Activated CD4-positive, alpha-beta T cell treated with anti-CD3 and anti-CD28 coated beads, Interleukin-2, amount 50 U/mL, for 16 hours (primary cell): Measurements from ENCODE around the gene HOXB6.

Source experiments
- DNase-seq: peaks from one replicate; pipeline ENCODE4 v3.0.0-alpha.2; 2020

The HOXB6 gene

DNA sequence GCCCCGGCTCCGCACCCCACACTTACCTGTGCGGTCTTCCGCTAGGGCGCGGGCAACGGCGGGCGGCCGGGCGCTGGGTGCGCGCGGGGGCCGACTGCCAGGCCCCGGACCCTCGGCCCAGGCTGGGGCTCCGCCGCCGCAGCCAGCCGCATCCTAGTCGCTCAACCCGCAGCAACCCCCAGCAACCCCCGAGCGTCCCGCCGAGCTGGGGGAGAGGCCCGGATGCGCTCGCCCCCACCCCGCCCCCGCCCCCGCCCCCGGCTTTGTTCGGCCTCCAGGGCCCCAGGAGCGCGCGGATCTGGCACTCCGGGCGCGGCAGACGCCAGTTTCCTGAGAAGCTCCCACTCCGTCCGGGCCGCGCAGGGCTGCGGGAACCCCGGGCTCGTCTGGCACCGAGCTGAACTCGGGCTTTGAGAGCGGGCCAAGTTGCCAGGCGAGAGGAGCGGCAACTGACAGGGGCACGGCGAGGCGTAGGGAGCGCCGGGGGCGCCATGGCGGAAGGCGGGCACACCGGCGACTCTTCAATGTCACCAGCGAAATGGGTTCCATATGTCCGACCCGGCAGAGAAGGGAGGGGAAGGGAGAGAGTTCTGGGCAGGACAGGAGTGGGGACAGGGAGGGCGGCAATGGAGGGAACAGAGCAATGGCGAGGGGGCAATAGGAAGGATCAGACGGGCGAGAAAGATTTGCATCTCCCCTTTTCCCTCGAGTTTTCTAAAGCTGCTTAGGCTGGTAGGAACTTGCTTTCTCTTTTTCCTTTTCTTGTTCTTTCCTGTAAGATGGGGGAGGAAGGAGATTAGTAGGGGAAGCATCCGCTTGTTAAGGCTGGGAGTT is 40.4 kb downstream of the HOXB6 start:
- no peak for DNase-seq

DNA sequence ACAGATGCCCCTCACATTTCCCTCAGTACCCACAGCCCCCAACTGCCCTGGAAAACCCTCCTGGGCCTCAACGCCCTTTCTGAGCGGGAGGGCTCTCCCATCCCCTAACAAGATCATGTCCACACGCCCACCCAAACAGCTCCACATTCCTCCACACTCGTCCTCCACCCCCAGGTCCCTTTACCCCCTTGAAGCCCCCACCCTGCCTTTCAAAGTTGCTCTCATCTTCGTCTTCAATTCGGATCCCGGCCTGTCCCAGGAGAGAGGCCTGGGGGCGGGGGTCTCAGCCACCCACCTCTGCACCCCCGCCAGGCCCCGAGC is 41.0 kb downstream of the HOXB6 start:
- DNase-seq, result no peak

DNA sequence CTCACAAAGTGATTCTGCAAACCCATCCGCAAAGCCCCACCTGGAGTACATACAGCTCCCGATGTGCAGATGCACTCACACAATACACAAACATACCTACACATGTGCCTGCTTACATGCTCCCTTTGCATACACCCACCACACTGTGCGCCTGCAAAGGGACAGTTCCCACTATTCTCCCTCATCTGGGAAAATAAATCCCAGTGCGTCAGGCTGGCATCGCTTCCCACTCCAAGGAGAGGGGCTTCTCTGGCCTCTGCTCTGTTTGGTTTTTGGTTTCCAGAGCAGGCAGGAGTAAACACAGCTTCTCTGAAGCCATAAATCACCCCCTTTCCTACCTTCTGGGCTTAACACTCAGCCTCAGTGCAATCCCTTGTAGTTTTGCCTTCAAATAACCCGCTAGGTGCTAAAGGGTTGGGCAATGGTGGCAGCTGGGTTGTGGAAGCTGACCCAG is 41.4 kb downstream of the HOXB6 start:
- DNase-seq, result no peak

DNA sequence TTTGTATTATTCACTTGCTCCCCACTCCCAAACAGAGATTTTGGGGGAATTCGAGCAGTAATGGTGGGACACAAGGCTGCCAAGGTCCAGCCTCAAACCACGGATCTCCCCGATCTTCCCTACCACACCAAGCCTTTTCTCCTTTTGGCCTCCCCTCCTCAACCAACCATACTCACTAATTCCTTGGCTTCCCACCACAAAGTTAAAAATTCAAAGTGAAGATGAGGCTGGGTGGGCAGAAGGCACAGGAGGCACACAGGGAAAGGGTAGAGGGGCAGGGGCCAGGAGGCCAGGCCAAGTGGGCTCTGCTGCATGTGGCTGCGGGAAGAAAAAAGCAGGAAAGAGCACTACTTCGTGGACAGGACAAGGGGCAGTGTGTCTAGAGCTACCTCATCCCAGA is 41.9 kb downstream of the HOXB6 start:
- no peak for DNase-seq

DNA sequence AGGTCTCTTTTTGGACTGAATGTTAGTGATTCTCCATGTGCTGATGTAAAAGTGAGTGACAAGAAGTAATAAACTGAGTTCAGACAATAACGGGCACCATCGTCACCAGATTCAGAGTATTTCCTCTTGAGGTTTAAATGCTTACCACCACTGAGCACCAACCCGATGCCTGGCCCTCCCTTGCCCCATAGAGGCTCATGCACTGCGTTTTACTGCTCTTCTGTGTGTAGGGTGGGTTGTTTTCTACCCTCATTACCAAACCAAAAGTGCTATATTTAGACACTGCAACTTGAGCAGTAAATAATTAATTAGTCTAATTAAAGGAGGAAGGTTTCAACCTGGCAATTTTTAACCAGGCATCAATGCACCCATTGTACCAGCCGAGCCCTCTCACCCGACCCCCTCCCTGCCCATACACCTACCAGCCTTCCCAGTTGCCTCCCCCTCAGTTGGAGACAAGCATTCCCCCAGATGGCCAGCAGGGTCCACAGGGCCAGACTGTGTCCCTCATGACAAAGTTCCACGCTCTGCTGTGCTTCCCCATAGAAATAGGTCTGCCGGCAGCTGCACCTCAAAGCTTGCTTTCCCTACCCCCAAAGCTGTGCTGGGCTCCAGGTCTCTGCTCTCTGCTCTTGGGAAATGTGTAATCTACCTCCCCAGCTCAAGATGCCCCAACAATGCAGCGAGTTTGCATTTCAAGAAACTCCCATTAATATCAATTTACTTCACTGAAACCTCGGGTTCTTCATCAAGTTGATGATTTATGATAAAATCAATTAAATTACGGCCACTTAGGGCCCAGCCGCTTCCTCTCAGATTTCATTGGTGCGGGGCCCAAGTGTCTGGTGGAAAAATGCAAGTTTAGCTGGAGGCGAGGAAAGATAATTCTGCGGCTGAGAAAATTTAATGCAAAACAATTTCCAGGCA is 42.6 kb downstream of the HOXB6 start:
- DNase-seq, result no peak

DNA sequence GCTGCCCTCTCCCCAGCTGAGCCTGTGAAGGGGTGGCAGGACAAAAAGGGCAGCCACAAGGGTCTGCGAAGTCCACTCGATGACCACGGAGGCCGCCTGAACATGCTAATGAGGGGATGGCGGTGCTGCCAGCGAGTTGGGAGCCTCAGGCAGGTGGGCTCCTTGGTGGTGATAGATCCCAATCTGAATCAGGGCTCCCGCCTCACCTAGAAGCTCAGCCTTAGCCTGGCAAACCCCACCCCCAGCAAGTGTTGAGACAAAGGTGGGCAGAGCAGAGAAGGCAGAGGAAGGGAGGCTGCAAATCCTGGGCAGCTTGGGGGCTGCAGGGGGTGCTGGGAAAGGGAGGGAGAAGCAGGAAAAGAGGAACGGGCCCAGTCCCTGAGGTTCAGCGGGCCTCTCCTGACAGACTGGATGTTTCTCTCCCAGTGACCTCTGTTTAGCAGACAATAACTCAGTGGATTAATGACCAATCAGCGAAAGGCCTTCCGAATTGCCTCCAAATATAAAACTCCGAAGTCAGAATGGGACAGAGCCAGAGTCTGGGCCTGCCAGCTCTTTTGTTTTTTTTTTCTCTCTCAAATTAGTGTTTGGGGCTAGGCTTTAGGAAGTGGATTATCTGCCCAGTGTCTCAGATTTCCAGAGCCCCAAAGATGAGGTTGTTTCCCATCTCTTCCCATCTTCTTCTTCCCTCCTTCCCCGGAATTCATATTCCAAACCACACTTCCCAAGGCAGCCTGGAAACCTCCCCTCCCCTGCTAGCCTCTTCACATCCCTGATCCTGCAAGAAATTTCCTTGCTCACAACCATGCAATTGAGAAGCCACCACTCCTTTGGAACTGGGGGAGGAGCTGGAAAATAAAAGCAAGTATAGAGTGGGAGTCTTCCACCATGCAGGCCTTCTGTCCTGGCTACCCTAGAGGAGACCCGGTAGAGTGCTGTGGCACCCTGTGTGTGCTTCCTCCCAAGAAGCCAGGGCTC is 44.7 kb downstream of the HOXB6 start:
- no peak for DNase-seq

DNA sequence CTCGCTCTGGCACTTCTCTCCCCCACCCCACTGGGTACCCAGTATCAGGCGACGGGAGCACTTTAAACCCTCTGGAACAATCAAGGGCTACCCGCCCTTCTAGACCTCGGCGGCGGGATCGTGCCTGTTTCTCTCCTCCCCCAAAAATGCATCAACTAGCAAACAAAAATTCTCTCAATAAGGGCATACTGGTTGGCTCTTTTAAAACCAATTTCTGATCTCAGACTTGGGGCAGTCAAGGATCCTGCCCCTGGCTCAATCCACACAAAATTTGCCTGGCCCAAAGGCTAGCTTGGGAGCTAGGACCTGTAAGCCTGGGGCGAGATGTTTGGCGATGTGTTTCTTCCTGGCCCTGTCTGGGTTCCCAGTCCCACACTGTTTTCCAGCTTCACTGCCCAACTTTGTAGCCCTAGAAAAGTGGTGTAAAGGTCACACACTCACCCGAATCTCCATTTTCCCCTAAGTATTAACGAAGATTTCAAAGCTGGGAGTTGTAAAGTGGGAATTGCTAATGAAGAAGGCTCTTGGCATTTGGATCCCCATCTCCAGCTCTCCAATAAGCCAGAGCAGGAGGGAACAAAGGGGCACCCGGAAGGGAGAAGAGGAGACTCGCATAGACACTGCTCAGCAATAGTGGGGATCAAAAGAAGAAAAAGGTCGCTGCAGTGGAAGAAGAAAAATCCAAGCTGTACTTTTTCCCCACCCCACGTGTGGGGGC is 45.5 kb downstream of the HOXB6 start:
- DNase-seq, result no peak

DNA sequence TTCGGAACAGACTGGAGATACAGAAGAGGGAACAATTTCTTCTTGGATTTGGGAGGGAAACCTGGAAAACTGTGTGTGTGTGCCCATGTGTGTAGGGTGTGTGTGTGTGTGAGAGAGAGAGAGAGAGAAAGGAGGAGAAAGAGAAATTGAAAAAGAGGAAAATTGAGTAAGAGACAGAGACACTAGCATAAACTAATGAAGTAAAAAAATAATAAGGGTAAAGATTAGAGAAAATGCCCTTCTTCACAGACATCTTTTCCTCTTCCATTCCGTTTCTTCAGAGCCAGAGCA is 46.0 kb downstream of the HOXB6 start:
- DNase-seq, result no peak

DNA sequence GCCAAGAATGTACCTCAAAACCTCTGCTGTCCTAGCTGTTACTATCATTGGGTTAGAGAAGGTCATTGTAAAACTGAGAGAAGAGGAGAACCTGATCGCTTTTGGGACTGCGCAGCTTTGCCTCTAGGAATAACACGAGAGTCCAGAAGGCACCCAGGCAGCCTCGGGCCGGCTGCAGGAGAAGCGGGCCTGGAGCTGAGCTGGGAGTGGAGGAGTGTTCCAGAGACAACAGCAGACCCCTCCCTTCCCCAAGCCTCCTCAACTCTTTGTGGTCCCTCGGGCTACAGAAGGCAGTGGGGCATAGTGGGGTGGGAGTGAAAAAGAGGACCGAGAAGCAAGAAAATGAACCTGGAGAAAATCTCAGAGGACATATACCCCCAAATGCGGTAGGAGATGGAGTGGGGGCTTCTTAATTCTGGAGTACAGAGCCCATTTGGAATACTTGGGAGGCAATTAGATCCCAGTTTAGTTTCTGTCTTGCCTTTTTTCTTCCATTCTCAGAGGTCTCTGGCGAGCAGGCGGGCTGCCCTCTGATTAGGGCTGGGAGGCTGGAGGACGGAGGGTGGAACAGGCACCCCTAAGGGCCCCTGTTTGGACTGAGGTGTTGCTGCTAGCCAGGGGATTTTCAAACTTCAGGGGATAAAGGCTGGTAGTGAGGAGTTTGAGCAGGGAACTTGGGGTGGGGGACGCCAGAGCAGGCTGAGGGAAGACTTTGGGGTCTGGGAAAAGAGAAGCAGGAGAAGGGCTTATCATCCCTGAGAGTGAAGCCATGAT is 46.5 kb downstream of the HOXB6 start:
- no peak for DNase-seq

DNA sequence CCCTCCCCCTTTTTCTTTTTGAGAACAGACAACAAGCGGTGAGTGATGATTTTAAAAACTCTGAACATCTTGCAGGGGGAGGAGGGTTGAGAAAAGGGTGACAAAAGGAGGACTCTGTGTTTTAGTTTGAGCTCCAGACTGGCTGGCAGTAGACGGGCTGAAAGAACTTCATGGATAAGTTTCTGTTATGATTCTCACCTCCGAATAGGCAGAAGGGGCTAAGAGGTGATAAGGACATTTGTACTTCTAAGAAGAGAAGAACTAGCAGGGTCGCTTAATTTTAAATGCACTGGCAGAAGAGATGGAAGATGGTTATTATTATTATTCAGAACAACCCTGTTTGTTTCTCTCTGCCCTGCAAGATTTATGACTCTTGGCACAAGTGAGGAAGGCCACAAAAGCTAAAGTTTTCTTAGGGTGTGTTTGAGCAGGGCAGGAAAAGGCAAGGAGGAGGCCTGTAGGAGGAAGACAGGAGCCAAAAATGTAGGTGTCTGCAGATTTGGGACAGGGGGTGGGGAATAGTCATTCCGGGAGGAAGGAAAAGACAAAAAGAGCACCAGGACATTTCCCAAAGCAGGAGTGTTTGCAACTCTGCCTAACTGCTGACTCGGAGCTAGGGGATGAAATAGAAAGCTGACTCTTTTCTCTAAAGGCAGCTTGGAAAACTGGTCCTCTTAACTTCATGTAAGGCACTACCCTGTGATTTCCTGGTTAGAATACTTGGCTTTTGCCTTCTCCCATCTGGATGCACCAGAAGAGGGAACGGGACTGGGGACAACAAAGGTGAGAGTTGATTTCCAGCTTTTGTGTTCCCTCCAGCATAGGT is 48.0 kb downstream of the HOXB6 start:
- DNase-seq, result no peak

DNA sequence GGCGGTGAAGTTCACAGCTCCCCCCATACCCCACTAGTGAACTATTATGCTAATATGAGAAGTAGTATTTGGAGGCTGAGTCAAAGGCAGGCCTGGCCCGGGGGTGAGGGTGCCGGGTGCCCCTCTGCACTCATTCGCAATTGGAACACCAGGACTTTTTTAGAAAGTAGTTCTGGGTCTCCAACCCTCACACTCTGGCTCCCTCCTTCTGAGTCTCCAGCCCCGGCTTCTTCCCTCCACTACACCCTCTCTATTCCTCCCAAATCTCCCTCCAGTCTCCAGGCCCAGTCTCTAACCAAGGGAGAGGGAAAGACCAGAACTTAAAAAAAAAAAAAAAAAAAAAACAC is 48.6 kb downstream of the HOXB6 start:
- no peak for DNase-seq

DNA sequence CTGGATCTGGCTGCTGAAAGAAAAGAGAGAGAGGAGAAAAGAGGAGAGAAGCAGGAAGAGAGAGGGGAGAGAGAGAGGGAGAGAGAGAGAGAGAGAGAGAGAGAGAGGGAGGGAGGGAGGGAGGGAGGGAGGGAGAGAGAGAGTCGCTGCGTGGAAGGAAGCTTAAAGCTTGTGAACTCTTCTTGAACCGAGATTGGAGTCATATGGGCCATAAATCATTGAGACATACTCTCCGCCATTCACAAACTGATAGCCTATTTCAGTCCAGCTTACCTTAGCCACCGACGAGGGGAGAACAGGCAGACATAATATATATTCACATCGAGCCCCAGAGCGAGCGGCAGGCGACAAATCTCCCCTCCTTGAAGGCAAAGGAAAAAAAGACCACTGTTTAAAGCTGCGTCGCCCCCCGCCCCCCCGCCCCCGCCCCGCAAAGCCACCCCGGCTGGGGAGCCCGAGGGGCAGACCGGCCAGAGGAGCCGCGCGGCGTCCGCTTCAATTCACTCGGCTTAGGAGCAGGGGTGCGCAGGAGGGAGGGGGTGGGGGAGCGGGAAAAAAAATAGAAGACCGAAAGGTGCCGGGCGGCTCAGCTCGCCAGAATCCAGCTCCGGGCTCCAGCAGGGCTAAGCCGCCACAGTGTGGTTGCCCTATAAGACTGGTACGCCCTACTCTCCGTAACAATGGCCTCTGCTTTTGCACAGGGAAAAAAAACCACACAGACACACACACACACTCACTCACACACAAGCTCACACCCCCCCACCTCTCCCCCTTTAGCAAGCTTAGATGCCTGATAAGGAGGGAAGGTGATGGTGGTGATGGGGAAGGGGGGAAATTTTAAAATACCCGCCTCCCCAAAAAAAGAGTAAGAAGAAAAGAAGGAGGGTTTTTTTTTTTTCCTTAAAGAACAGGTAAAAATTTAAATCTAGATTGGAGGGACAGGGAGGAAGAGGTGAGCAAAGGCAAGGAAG is 49.2 kb downstream of the HOXB6 start:
- no peak for DNase-seq

DNA sequence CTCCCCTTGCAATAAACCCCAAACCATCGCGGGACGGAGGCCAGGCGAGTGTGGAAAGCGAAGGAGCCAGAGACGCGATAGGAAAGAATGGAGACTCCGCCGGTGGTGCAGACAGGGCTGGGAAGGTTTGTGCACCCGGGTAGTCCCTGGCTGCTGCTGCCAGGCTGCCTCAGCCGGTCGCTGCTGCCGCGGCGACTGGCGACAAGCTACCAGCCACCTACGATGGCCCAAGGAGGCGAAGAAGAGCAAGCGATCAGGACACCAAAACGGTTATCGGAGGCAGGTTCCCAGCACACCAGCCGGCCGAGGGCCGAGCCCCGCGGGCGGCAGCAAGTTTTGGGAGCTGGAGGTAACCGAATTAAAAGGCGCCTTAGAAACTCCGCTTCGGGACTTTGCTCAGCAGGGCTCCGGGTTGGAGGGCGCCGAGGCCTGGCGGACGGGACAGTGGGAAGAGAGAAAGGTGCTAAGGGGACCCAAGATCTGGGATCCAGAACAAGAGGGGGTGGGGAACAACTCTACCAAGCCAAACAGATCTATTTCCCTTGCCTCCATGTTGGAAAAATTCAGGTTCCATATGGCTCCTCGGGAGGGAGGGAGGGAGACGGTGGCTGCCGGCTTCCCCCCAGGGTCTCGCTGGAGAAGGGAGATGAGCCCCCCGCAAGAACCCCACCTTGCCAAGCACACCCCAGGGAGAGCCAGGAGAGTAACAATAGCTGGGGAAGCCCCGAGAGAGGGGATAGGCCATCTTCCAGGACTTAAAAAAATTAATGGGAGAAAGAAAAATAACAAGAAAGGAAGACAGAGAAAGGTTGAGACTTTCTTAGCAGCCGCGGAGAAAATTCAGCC is 50.2 kb downstream of the HOXB6 start:
- no peak for DNase-seq

DNA sequence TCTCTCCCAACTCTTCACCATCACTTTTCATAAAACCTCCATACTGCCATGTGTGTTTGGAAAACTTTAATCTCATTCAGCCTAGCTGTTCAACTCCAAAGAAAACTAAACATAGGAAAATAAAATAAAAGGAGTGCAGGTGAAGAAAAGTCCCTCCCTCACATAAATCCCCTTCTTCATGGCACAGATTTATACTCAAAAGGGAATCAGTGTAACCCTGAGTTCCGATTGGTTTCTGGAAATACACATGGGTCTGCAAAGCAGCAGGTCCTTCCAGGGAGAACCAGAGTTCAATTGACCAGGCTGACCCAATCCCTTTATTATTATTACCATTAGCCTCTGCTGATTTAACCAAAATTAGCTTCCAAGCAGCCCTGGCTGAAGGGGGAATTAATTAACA is 51.0 kb downstream of the HOXB6 start:
- DNase-seq, result no peak

DNA sequence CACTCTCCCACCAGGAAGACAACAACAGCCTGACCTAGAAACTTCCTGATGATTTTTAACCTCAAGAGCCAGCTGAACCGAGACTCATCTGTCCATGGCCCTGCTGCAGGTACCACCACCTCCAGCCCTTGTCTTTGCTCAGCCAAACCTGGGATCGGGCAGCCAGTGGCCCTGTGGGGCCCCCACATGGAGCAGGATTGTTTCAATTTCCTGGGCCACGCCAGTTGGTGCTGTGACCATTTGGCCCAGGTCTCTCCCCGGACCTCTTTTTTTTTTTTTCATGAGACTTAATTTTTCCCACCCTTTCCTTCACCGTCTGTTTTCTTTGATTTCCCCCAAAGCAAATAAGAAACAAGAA is 51.6 kb downstream of the HOXB6 start:
- DNase-seq, result no peak

DNA sequence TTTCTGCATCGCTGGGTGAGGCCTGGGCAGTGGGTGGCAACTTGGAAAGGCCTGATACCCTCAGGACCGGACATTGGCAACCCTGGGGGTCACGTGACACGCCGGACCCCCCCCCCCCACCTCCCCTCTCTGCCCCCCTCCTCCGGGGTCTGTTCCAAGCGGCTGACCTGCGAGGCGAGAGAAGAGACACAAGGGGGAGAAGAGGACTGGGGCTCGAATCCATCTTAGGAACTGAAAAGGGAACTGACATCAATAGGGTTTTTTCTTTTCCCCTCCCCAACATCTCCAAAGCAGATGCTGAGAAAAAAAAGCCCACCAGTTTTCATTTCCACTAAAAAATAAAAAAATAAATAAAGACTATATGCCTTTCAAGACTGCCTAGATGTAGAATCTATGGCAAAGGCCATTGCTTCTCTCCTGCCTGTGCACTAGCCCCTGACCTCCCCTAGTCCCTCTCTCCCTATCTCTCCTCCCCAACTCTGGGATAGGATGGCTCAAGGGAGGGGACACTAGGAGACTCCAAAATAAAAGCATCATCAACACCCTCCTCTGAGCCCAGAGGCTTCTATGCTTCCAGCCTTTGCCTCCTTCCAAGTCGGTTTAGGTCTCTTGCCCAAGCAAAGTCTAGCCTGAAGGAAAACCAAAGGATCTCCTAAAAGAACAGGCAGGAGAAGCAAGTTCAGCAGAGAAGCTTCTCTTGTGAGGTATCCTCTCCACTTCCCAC is 52.2 kb downstream of the HOXB6 start:
- no peak for DNase-seq

DNA sequence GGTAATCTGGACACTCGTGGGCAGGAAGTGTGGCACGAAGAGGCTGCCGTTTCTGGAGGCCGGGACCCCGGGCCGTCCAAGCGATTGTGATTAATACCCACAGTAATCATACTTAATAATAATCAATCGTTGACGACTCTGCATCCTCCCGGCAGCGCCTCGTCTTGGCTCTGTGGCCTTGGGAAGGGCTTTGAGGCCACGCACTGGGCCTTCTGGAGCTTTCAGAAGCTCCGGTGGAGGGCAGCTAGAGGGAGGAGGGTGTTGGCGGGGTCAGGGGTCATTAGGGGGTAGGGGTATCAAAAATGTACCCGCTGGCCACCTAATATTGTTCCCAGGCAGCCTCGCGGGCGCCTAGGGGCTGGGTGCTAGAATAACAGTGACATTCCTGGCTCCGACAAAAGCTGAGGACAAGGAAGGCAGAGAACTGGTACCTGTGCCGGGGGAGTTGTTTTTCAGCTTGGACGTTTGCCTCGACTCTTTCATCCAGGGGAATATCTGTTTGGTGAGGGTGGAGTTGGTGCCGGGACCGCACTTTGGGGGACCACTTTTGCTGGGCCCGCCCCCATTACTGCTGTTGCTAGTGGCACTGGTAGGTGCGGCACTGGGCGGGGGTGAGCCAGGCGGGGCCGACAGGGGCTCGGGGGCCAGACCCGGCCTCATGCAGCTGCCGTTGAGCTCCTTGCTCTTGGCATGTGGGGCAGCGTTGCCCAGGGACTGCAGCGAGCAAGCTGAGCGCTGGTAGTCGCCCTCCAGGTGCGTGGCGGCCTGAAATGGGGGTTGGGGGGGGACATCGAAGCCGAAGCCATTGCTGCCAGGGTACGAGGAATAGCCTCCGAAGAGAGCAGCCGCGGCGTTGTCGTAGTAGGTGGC is 53.0 kb downstream of the HOXB6 start:
- no peak for DNase-seq
